Glomerular endothelial cell (primary cell): ENCODE data around the gene NHLH2. TPM values are rescaled to one million over a fixed set of nuclear protein-coding genes. Genes with fewer than 3 reads are reported as not detected.

ENCODE experiments used
- DNase-seq: peaks from one replicate; pipeline ENCODE4 v3.0.0-alpha.2; 2011; ENCODE audit warnings: low read depth, low spot score; ENCODE audit errors: extremely low read depth
- total RNA-seq: library from RNA; depleted of rRNA; stranded (reverse); fragments of >200 nt; gene quantifications from 2 replicates; pipeline ENCODE4 v1.2.3, GENCODE V29; 2015

The NHLH2 gene
- total RNA-seq: not detected in 2 replicates

- DNase-seq: no peak
These were observed at the start of gene NHLH2 for GRCh38 chr1:115840605-115841460. TSS of gene NHLH2 (minus strand) at chr1:115841126. CDS start at chr1:115838372, 2,754 bp downstream.

GRCh38 chr1:115890580-115890979, 49.7 kb upstream of the NHLH2 start:
- DNase-seq: no peak

- no peak for DNase-seq
These were observed 48.0 kb upstream of the NHLH2 start for GRCh38 chr1:115888976-115889375.

GRCh38 chr1:115882913-115883902, 42.3 kb upstream of the NHLH2 start:
- no peak for DNase-seq

- no peak for DNase-seq
These were observed 40.2 kb upstream of the NHLH2 start for GRCh38 chr1:115880981-115881672.

GRCh38 chr1:115879977-115880376, 39.1 kb upstream of the NHLH2 start:
- no peak for DNase-seq

GRCh38 chr1:115877511-115877910, 36.6 kb upstream of the NHLH2 start:
- no peak for DNase-seq

GRCh38 chr1:115874904-115875303, 34.0 kb upstream of the NHLH2 start:
- no peak for DNase-seq

GRCh38 chr1:115874497-115874896, 33.6 kb upstream of the NHLH2 start:
- no peak for DNase-seq

- no peak for DNase-seq
These were observed 32.3 kb upstream of the NHLH2 start for GRCh38 chr1:115873184-115873583.

- no peak for DNase-seq
These were observed 28.1 kb upstream of the NHLH2 start for GRCh38 chr1:115869064-115869463.

- no peak for DNase-seq
These were observed 26.3 kb upstream of the NHLH2 start for GRCh38 chr1:115867216-115867615.

GRCh38 chr1:115865704-115866380, 24.9 kb upstream of the NHLH2 start:
- no peak for DNase-seq

GRCh38 chr1:115862403-115862802, 21.5 kb upstream of the NHLH2 start:
- DNase-seq: no peak

GRCh38 chr1:115854005-115854404, 13.1 kb upstream of the NHLH2 start:
- DNase-seq: no peak

- no peak for DNase-seq
These were observed 10.0 kb upstream of the NHLH2 start for GRCh38 chr1:115850937-115851336.

- no peak for DNase-seq
These were observed 6.9 kb upstream of the NHLH2 start for GRCh38 chr1:115847787-115848186.

- DNase-seq: no peak
These were observed 2.0 kb upstream of the NHLH2 start for GRCh38 chr1:115842948-115843347.

- DNase-seq: no peak
These were observed 1.2 kb downstream of the NHLH2 start for GRCh38 chr1:115839679-115840237.
